GM19397 (cell line): Measurements from ENCODE around the gene DPP6.

Experiments used
- ATAC-seq: cut with Tn5 transposase; IDR thresholded peaks from one replicate; pipeline ENCODE4 v1.9.1; 2021; ENCODE audit warnings: mild to moderate bottlenecking, moderate library complexity; ENCODE audit not compliant: unreplicated experiment

The DPP6 gene

DNA sequence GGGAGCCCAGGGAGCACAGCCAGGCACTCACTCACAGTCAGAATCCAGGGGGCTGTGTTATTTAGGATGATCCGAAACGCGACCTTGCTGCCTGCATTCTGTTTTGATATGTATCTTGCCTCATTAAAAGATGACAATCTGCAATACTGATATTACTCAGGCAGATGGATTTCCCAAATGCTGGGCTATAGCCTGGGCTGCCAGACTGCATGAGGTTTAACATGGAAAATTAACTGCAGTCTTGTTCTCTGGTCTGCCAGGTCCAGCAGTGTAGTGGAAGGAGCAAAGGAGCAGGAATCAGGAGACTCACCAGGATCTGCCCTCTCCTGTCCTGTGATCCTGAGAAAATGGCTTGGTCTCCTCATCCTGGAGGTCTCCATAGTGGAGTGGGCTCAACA, 692.7 kb downstream of the DPP6 start:
- ATAC-seq, result no peak

DNA sequence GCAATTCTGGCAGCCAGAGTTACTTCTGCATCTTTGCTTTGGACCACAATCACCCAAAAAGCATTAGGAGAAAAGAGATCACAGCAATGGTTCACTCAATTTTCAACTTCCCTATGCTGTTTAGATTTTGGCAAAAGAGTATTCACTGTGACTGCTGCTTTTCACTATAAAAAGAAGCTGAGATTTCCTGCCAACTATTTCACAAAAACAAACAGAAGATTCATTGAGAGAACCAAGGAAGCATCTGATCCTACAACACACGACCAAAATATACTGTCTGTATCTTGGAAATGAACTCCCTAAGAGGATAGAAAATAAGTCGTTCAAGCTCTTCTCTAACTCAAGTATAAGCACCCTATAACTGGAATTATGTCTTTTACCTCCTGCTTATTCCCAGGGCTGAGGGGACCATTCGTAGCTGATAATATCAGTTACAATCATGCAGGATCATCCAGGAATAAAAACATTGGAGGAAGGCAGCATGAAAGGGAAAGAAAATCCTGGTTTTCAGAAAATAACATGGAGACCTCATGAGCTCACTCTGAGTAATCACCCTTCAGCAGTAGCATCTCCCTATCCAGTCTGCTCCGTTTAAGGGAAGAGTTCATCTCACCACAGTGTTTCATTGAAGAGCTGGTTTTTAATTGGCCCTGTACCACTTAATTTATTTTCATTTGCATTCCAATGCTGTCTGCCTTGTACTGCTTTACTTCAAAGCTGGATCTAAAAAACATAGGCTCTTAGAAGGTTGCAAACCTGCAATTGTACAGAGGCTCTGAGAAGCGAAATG, 694.6 kb downstream of the DPP6 start:
- no peak for ATAC-seq

DNA sequence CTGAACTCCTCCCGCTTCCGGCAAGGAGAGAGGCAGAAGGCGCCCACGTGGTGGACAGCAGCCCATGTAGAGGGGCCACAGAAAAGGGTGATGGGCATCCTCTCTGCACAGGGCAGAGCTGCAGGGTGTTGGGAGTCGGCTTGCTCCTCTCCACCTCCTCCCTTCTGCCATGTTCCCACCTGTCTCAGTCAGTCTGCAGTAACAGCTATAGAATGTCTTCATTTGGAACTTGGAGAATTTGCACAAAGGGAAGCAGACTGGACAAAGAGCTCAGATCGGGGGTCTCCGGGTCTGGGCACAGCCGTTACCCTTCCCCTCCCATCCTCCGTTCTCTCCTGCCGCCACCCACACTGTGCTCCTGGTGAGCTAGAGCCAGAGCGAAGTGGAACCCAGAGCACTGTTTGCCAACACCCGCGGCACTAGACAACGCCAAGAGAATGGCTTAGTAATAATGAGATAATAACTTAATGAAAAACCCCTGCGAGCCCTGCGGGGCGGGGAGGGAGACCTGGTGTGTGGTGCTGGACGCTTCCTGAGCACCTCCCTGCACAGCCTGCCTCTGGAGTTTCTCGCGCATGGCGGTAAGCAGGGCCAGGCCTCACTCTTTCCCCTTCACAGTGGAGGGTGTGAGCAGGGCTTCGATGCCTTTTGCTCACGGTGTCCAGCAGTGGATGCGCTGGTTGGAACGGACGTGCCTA, 696.0 kb downstream of the DPP6 start:
- no peak for ATAC-seq

DNA sequence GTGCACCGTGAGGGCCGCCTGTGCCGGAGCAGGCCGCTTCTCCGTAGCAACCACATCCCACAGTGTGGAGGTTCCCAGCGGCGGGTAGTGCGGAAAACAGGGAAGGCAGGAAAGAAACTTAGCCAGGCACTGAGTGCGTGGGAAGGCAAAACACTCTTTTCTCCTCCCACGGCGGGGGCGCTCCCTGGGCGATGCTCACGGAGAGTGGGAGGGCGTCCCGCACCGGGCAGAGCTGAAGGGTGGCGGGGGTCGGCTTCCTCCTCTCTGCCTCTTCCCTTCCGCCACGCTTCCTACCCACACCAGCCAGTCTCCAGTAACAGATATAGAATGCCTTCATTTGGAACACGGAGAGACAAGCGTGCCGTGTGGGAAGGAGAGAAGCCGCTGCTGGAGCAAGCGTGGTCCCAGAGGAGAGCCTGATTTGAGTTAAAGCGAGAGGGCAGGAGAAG, 698.2 kb downstream of the DPP6 start:
- ATAC-seq, result no peak

DNA sequence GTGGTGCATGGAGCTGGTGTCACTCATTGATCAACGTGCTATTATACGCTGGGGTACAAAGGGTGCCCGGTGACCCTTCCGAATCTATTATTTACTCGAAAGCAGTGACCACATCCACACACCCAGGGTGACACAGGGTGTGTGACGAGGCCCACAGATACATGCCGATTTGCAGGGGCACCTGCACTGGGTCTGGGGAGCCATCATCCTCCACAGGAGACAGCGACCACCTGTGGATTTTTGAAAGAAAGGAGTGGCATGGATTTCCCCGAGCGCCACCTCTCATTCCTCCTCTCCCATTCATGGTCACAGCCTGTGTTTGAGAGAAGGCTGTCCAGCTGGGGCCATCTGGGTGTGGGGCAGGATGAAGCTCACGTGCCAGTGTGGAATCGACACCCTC, 701.0 kb downstream of the DPP6 start:
- no peak for ATAC-seq

DNA sequence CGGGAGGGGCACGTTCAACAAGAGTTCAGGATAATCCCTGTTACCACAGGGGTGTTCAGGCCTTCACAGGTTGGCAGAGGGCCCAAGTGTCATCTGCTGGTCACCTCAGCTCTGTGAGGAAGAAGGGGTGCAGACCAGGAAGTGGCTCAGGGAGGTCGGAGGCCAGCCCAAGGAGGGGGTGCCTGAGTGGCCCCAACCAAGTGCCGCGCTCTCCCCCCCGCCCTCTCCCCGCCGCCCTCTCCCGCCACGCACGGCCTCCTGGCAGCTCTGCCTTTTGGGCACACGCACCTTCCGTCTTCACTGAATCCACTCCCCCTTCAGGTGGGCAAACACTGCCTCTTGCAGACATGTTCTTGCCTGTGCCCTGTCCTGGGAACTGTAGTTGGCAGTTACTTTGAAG, 705.6 kb downstream of the DPP6 start:
- no peak for ATAC-seq

DNA sequence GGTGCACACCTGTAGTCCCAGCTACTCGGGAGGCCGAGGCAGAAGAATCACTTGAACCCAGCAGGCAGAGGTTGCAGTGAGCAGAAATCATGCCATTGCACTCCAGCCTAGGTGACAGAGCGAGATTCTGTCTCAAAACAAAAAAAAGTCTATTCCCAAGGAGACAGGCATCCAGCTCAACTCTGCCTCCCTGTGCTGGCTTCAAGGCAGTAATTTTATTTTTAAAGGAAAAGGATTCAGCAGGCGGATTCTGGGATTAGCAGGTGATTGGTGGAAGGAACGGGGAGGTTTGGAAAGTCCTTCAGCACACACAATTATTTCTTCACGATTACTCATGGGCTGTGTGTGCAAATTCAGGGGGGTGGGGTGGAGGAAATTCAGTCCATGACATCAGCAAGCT, 707.8 kb downstream of the DPP6 start:
- no peak for ATAC-seq

DNA sequence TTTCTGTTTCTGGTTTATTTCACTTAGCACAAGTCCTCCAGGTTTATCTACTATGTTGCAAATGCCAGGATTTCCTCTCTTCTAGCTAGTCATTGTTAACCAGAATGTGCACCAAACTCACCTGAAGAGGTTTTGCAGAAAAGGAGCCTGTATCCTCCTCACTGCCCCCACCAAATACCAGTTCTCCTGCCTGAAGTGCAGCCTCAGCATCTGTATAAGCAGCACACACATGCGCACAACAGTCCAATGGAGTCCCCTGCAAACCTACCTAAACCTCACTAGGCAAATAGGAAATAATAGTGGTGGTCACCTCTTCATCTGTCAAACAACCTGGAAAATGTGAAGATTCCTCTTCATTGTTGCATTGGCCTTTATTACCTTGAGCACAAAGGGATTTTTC, 712.9 kb downstream of the DPP6 start:
- ATAC-seq, result no peak

DNA sequence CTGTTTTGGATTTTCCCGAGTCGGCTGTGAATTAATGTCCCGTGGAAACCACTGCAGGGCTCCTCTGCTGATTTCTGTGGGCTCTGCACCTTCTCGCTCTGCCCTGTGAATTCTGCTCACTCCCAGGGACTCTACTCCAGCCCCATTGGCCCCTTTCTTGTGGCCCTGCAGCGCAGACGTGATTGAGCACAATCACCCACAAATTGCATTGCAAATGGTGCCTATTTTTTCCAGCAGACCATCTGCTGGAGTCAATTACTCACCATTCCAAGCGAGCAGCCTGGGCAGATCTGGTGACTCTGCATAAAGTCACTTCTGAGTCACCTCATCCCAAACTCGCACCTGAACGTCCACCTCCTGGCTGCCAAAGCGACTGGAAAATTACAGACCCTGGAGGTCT, 714.9 kb downstream of the DPP6 start:
- ATAC-seq, result no peak

DNA sequence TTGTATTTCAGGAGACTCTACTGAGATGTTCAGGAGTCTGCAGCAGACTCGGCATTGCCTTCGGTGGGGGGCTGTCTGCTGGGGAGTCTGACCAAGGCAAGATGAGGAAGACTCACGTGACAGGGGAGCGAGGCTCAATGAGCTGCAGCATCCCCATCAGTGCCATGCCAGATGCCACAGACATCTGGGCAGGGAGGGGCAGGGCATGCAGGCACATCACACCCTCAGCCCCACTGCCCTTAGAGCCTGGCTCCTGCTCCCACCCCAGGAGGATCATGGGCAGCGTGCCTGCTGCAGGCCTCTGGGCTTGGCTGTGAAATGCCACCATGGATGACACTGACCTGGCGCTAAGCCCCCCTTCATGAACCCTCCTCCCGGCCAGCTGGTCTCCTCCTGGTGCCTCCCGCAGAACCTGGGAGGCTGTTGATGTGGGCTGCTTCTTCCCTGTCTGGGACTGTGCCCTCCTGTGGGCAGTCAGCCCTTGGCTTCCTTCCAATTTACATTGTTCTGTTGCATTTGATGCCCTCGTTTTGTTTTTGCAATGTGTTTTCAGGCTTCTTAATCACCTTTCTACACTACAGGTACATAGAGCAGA, 715.7 kb downstream of the DPP6 start:
- ATAC-seq, result no peak

DNA sequence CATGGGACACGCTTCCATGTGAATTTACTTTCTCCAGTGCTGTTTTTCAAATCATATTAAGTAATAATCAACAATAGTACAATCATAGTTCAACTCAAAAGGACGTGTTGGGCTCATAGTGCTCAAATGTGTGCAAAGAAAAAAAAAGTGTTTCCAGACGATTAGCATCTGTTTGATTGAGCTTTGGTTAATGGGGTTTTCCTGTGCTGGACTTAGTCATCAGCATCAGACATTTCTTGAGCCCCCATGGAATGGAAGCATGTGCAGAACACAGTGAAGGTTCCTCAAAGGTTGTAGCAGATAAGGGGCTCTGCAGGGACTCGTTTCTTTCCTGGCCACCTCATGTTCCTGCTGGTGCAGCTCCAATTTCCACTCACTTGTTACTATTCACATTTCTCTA, 716.8 kb downstream of the DPP6 start:
- ATAC-seq, result no peak

DNA sequence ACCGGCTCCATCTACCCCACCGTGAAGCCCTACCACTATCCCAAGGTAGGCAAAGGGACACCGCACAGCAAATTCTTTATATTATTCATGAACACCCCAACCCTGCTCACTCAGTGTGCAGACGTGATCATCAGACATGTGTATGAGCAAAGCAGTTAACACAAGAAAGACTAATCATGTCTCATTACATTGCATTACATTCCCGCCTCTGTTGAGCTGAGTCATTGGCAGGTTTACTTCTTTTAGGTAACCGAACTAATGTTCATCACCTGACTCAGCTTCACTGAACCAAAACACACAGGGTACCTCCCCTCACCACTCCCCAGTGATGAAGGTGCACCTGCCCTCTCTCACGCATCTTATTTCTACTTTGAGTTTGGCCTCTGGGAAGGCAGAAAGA, 717.3 kb downstream of the DPP6 start:
- ATAC-seq, result no peak

DNA sequence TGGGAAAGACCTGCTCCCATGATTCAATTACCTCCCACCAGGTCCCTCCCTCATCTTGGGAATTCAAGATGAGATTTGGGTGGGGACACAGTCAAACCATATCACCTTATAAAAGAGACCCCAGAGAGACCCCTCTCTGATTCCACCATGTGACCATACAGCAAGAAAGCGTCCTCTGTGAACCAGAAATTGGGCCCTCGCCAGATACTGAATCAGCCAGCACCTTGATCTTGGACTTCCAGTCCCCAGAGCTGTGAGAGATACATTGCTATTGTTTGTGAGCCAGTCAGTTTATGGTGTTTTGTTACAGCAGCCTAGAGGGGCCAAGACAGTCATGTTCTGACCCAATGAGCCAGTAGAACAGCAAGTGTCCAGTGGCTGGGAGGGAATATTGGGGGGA, 718.2 kb downstream of the DPP6 start:
- no peak for ATAC-seq

DNA sequence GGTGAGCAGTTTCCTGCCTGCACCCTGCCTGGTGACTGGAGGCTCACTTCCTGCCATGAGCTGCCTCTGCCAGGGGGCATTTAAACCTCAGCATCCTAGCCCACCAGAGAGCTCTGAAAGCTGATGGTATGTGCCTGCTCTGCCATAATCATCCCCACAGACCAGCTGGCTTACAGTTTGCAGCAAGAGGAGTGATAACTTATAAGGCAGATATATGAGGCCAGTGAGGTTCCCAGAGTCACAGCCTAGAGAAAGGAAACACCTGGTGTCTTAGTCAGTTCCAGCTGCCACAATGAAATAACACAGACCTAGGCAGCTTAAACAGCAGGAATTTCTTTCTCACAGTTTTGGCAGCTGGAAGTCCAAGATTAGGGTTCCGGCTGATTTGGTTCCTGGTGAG, 718.8 kb downstream of the DPP6 start:
- no peak for ATAC-seq

DNA sequence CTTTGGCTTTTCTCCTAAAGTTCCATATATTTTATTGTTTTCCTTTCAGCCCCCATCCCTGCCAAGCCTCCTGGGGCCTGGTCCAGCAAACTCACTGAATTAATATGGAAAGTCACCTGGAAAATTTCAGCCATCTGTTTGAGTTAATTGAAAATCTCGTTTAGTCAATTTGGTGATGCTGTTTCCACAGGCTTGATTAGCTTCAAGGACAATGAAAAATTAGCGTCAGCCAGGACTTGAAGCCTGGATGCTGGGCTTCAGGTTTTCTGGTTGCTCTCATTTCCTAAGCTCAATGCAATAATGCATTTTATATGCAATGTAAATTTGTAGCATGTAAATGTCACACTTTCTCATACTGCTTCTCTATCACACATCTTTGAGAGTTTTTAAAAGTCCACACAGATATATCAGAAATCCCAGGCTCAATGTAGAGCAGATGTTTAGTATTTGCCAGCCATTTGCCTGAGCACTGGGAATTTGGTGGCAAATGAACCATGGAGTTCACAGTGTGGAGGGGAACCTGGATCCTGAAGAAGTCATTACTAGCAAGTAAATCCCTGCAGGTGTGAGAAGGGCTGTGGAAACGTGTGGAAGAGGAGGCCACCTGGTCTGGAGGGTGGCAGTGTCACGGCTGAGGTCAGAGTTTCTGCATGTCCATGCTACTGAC, 722.2 kb downstream of the DPP6 start:
- no peak for ATAC-seq

DNA sequence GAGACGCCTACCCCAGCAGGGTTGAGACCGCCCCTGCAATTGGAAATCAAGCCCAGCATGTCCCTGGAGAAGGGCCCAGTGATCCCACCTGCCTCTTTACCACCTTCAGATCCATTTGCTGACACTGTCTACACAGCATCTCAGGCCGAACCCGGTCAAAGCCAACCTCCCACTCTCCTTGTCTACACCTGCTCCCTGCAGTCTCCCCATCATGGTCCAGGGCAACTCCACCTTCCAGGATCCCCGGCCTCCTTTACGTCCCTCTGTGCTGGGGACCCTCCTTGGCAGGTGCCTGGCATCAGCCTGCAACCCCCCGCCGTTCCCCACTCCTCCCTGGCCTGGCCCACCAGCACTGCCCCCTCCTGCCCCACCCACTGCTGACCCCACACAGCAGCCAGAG, 723.5 kb downstream of the DPP6 start:
- no peak for ATAC-seq

DNA sequence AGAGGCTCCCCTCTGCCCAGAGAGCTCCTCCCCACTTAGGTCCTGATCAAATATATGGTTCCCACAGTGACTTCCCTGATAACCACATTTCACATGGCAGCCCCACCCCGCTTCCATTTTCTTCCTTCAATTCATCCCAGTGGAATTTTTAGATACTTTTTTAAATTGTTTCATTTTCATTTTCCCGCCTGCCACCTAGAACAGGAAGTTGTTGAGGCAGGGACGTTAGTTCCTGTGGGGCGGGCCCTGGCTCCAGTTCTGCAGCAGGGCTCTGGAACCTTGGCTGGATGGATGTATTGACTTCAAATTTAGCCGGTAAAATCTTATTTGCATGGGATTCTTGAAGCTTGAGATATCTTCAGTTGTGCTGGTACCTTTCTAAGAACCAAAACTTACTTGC, 724.2 kb downstream of the DPP6 start:
- no peak for ATAC-seq

DNA sequence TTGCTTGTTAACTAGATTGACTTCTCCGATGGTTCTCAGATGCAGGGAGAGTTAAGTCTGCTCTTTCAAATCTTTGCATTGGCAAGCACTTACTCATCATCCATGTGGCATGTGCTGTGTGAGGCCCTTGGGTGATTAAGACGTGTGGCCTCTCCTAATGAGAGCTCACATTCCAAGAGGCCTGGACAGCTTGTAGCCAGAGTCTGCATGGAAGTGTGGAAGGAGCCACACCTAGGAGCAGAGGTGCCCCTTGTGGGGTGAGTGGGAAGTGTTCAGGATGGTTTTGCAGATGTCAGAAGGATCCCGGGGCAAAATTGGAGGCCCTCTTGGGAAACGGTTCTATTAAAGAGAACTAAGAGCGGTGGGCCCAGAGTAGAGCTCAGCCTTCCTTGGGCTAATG, 724.8 kb downstream of the DPP6 start:
- ATAC-seq, result no peak

DNA sequence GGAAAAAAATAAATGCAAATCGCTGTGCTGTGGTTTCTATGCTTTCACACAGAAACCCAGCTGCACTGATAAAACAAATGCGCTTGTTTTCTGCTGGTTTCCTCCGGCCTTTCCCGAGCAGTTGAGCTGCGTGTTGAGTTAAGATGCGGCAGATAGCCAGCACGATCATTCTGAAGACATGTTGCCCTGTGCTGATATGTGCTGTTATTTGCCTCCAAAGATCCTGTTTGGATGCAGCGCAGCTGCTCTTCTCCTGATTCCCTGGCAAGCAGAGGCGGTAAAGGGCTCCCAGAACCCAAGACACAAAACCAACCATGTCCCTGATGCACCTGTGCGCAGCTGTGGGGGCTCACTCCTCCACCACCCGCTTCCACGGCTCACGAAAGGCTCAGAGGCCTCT, 725.3 kb downstream of the DPP6 start:
- ATAC-seq, result no peak

DNA sequence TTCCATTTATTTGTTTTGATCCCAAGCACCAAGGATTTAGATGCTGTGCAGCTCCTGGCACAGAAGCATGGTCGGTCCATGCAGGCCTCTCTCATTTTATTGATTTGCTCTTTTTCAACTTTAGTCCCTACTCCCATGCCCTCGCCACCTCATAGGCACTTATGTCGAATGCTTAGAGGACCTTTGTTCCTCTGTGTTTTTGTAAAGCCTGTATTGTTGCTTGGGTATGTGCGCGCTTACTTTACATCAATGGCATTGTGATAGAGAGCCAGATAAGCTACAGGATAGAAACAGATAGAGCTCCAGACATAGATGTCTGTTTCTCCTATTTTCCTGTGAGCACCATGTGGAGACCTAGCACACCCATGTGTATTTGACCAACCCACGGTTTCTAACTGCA, 725.7 kb downstream of the DPP6 start:
- ATAC-seq, result no peak

DNA sequence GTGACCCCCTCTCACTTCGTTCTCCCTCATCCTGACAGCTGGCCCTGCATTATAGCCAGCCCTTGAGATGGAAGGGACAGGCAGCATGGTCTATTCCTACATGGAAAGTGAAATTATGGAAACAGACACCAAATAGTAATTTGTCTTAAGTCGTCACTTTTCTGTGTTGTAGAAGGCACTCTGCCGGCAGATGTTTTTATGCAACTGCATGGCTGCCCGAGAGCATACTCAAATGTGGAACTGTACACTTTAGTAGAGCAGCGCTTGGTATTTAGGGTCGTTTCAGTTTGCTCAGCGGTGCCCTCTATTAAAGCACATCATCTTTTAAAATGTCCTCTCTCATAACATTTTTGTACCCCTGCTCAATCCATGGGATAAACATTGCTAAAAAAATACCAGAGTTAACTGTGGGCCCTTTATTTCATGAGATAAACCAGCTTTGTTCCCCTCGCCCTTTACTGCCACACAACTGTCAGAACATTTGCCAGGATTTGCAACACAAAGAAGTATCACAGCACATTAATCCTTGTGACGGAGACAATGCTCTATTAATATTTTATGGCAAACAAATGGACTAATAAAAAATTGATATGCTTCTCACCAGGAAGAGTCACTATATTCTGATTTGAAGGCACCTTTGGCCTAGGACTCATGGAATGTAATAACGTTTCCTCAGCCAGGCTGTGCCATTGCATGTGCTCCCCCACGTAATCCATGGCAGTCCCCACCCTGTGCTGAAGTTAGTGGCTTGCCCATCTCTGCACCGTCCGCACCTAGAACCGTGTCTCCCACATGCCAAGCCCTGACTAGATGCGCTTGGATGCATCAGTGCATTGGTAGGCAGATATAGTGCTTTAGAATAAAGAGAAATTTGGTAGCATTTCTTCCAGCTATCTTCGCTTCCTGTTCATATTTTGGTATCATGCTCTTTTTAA, 729.4 kb downstream of the DPP6 start:
- ATAC-seq, result no peak
